B cell (primary cell): Measurements from ENCODE around the gene AUTS2. TPM values are rescaled to one million over a fixed set of nuclear protein-coding genes. Genes with fewer than 3 reads are reported as not detected.

Experiments
- ATAC-seq: fragments of 200-7000 bp; cut with Tn5 transposase; one replicate; pipeline ENCODE4 v1.10.0; 2021; ENCODE audit warnings: low read depth, mild to moderate bottlenecking, moderate number of reproducible peaks, moderate library complexity
- CTCF ChIA-PET: fragments of 350-600 bp; sonication (Branson Sonifier 250); formaldehyde crosslinking; loops from one replicate; lab custom pipeline; 2021; ENCODE audit warnings: antibody characterized with exemption, inconsistent platforms; lab: Charles Lee
- POLR2A ChIA-PET: fragments of 350-600 bp; sonication (Branson Sonifier 250); formaldehyde crosslinking; loops from one replicate; lab custom pipeline; 2021; ENCODE audit warnings: antibody characterized with exemption; lab: Charles Lee
- DNase-seq: peaks from one replicate; pipeline ENCODE4 v3.0.0; 2013
- H2AFZ ChIP-seq: 2 replicates; pipeline ENCODE4 v1.6.1; 2012; ENCODE audit warnings: mild to moderate bottlenecking, low read depth, low read length; ENCODE audit not compliant: insufficient read depth, poor library complexity, severe bottlenecking
- H3K27ac ChIP-seq, 2 donors: 1 replicate in 1 of 2; 2 replicates in 1 of 2; pipeline ENCODE4 v1.5.1; 2012 to 2013; ENCODE audit warnings: low read length in 2 of 2, mild to moderate bottlenecking in 2 of 2, moderate library complexity in 1 of 2
- H3K27me3 ChIP-seq, 4 experiments: fragments of 200-600 bp in 1 of 4; sonication (generic) in 1 of 4; replicated peaks in 1 of 4; 1 replicate in 2 of 4; 2 replicates in 2 of 4; pipeline versions ENCODE4 v1.6.1 to v1.7.0; 2013 to 2016; ENCODE audit warnings: low read length in 3 of 4, mild to moderate bottlenecking in 2 of 4, mixed read lengths in 1 of 4, moderate library complexity in 1 of 4; ENCODE audit not compliant: insufficient read depth in 4 of 4, control insufficient read depth in 3 of 4; ENCODE audit errors: control extremely low read depth in 1 of 4
- H3K36me3 ChIP-seq, 2 experiments: replicated peaks in 1 of 2; 1 replicate in 1 of 2; 2 replicates in 1 of 2; pipeline versions ENCODE4 v1.6.1 to v1.7.1; 2013; ENCODE audit warnings: low read length in 1 of 2; ENCODE audit not compliant: insufficient read depth in 2 of 2, control insufficient read depth in 1 of 2; ENCODE audit errors: control extremely low read depth in 1 of 2, extremely low read depth in 1 of 2
- H3K4me1 ChIP-seq, 2 donors: fragments of 200-600 bp in 1 of 2; sonication (generic) in 1 of 2; 1 replicate in 1 of 2; 2 replicates in 1 of 2; pipeline versions ENCODE4 v1.5.1 to v1.6.1; 2013 to 2017; ENCODE audit warnings: low read length in 2 of 2; ENCODE audit not compliant: control insufficient read depth in 2 of 2, insufficient read depth in 2 of 2
- H3K4me2 ChIP-seq: replicated peaks from 2 replicates; pipeline ENCODE3; 2012; ENCODE audit warnings: mild to moderate bottlenecking, low read depth, low read length; ENCODE audit not compliant: poor library complexity, severe bottlenecking
- H3K4me3 ChIP-seq, 5 experiments: fragments of 200-600 bp in 1 of 5; sonication (generic) in 1 of 5; 1 replicate in 3 of 5; 2 replicates in 2 of 5; pipeline versions ENCODE4 v1.5.1 to v1.7.0; 2011 to 2016; ENCODE audit warnings: low read length in 4 of 5, mild to moderate bottlenecking in 4 of 5, low read depth in 2 of 5, control low read depth in 1 of 5, moderate library complexity in 1 of 5; ENCODE audit not compliant: insufficient read depth in 1 of 5; ENCODE audit errors: control extremely low read depth in 1 of 5, extremely low read depth in 1 of 5
- H3K79me2 ChIP-seq: fragments of 200-600 bp; sonication (generic); one replicate; pipeline ENCODE4 v1.6.0; 2016; ENCODE audit warnings: low read length; ENCODE audit not compliant: control insufficient read depth, insufficient read depth
- H3K9ac ChIP-seq: fragments of 200-600 bp; sonication (generic); 2 replicates; pipeline ENCODE4 v1.6.1; 2017; ENCODE audit warnings: mild to moderate bottlenecking, low read length, moderate library complexity
- H3K9me3 ChIP-seq, 3 donors: one replicate each; pipeline versions ENCODE4 v1.6.1 to v1.7.1; 2013; ENCODE audit warnings: low read length in 2 of 3; ENCODE audit not compliant: control insufficient read depth in 2 of 3, insufficient read depth in 1 of 3; ENCODE audit errors: control extremely low read depth in 1 of 3
- H4K20me1 ChIP-seq: 2 replicates; pipeline ENCODE4 v1.6.0; 2012; ENCODE audit warnings: mild to moderate bottlenecking, low read length; ENCODE audit not compliant: insufficient read depth, control insufficient read depth, poor library complexity, severe bottlenecking
- H3K27ac Mint-ChIP-seq: one replicate; pipeline ENCODE4 v1.8.0; 2021; ENCODE audit warnings: mixed read lengths
- H3K27me3 Mint-ChIP-seq: one replicate; pipeline ENCODE4 v1.8.0; 2021; ENCODE audit warnings: mixed read lengths
- H3K4me1 Mint-ChIP-seq: one replicate; pipeline ENCODE4 v1.8.0; 2021; ENCODE audit warnings: mixed read lengths
- H3K4me3 Mint-ChIP-seq: one replicate; pipeline ENCODE4 v1.8.0; 2021; ENCODE audit warnings: mixed read lengths
- H3K9me3 Mint-ChIP-seq: one replicate; pipeline ENCODE4 v1.8.0; 2022; ENCODE audit warnings: mixed read lengths; ENCODE audit not compliant: insufficient read depth
- CTCF ChIP-seq: fragments of 200-600 bp; IDR thresholded peaks from one replicate; pipeline ENCODE4 v1.8.0; 2022; ENCODE audit warnings: antibody characterized with exemption, mild to moderate bottlenecking
- EZH2 ChIP-seq: IDR thresholded peaks from 2 replicates; pipeline ENCODE4 v1.6.1; 2012; ENCODE audit warnings: borderline replicate concordance, low read depth, mild to moderate bottlenecking, moderate library complexity, low read length; ENCODE audit not compliant: insufficient read depth, poor library complexity, severe bottlenecking
- WGBS: methylation state at CpG from one replicate; pipeline ENCODE4 v1.1.5; 2013; ENCODE audit warnings: missing lambda C conversion rate; ENCODE audit not compliant: insufficient coverage; 5-methylcytosine and 5-hydroxymethylcytosine counted together
- intact Hi-C: fragments of 100-400 bp; cut with micrococcal nuclease; formaldehyde crosslinking; loops from one replicate; pipeline ENCODE4 v1.10.0; 2022
- polyA plus RNA-seq: library from polyadenylated mRNA; depleted of rRNA; stranded (reverse); fragments of >200 nt; gene quantifications from 2 replicates; pipeline ENCODE4 v1.2.3, GENCODE V29; 2012
- total RNA-seq, 2 donors: library from RNA; stranded (reverse); fragments of 120-200 nt in 1 of 2; gene quantifications; 1 replicate in 1 of 2; 2 replicates in 1 of 2; pipeline versions ENCODE4 v1.2.3 to v1.2.4, GENCODE V29; 2013 to 2022

Gene AUTS2
- total and polyA plus RNA-seq, 2 donors (not counting 1 experiment from before 2014, with no cell fraction given), result 22.3 to 35.0 TPM

- no peak overlapping the region for H3K4me3 ChIP-seq
- H3K4me1 Mint-ChIP-seq, result peaks cover 15% of the 10 kb centered on the region
- no peak for DNase-seq
- no peaks in the 10 kb centered on the region for H3K36me3 ChIP-seq
- intact Hi-C loops, result no loop called here
- no peaks in the 10 kb centered on the region for H3K9me3 ChIP-seq
- POLR2A ChIA-PET, result no interaction called here
- H3K27ac ChIP-seq, result no peak overlapping the region
- no peak for TF ChIP-seq EZH2
- no peak for TF ChIP-seq CTCF
- peaks cover 0 to 6% of the 10 kb centered on the region in 2 donors for H3K4me1 ChIP-seq
- no peak overlapping the region for H3K4me2 ChIP-seq
- no peak overlapping the region for H3K4me3 Mint-ChIP-seq
- H3K27me3 Mint-ChIP-seq, result no peaks in the 10 kb centered on the region
- no peak for ATAC-seq
- CTCF ChIA-PET, result no interaction called here
- 100% methylated on average over 1 of the region's 1 CpG for WGBS
- peaks cover 7% of the 10 kb centered on the region for H4K20me1 ChIP-seq
- no peak overlapping the region for H3K9ac ChIP-seq
- H2AFZ ChIP-seq, result no peak overlapping the region
- H3K9me3 Mint-ChIP-seq, result no peaks in the 10 kb centered on the region
- H3K27me3 ChIP-seq, result no peaks in the 10 kb centered on the region
- H3K27ac Mint-ChIP-seq, result no peak overlapping the region
- H3K79me2 ChIP-seq, result peaks cover 23% of the 10 kb centered on the region
Observed at GRCh38 chr7:69994218-69994617, 395.9 kb downstream of the AUTS2 start.

GRCh38 chr7:69994886-69995542 lies 396.7 kb downstream of the AUTS2 start:
- ChIA-PET CTCF (no interaction called here), POLR2A (no interaction called here)
- no peak overlapping the region for H3K4me3 Mint-ChIP-seq
- intact Hi-C loops, result no loop called here
- no peaks in the 10 kb centered on the region for H3K9me3 ChIP-seq
- DNase-seq (no peak), ATAC-seq (no peak)
- H3K27ac Mint-ChIP-seq, result no peak overlapping the region
- no peak overlapping the region for H3K4me2 ChIP-seq
- H3K4me1 Mint-ChIP-seq, result peaks cover 19% of the 10 kb centered on the region
- 100% methylated on average over 3 of the region's 7 CpGs for WGBS
- H3K27me3 ChIP-seq, result no peaks in the 10 kb centered on the region
- no peaks in the 10 kb centered on the region for H3K27me3 Mint-ChIP-seq
- H3K4me1 ChIP-seq, result peaks cover 0 to 6% of the 10 kb centered on the region in 2 donors
- TF ChIP-seq CTCF (no peak), EZH2 (no peak)
- no peaks in the 10 kb centered on the region for H3K9me3 Mint-ChIP-seq
- no peak overlapping the region for H3K4me3 ChIP-seq
- no peak overlapping the region for H3K9ac ChIP-seq
- H3K79me2 ChIP-seq, result peaks cover 19% of the 10 kb centered on the region
- H3K27ac ChIP-seq, result no peak overlapping the region
- no peak overlapping the region for H2AFZ ChIP-seq
- no peaks in the 10 kb centered on the region for H3K36me3 ChIP-seq
- peaks cover 6% of the 10 kb centered on the region for H4K20me1 ChIP-seq
